ENCODE results near the gene RILPL2. TPM values are rescaled to one million over a fixed set of nuclear protein-coding genes. Genes with fewer than 3 reads are reported as not detected.
A peak's percentile ranks its signal among the peaks of the same experiment; 100 is the strongest.
"Not testable (repeated sequence)": the region's sequence is repeated elsewhere in the genome, so short reads cannot be mapped to it uniquely, and the experiment has no call there.

The RILPL2 gene
- total and polyA plus RNA-seq, 12 donors = 1.5 to 3.5 (median 2.1) TPM

DNA sequence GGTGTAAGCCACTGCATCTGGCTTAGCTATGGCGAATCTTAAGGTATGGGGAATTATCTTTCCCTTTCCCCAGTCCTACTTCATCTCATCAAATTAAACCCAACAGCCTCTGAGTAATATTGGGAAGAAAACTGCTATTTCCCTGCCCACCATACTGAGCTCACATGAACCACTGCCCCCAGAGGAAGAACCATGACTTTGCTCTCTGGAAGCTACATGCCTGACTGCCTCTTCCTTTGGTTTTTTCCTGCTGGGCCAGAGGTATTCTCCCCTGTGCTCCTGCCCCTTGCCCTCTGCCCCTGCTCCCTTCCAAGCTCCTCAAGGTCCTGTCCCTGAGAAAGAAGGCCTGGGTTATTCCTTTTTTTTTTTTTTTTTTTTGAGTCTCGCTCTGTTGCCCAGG, 15.2 kb downstream of the RILPL2 start:
- Histone ChIP-seq H3K27me3 (no peaks in the 10 kb centered on the region), H3K4me1 (no peaks in the 10 kb centered on the region), H3K9me3 (no peaks in the 10 kb centered on the region), H3K4me3 (no peak overlapping the region), H3K27ac (no peak overlapping the region), H3K36me3 (peaks cover 0 to 92% (median 20%) of the 10 kb centered on the region in 9 donors)
- no peak for DNase-seq
- TF ChIP-seq, protein P1, sequence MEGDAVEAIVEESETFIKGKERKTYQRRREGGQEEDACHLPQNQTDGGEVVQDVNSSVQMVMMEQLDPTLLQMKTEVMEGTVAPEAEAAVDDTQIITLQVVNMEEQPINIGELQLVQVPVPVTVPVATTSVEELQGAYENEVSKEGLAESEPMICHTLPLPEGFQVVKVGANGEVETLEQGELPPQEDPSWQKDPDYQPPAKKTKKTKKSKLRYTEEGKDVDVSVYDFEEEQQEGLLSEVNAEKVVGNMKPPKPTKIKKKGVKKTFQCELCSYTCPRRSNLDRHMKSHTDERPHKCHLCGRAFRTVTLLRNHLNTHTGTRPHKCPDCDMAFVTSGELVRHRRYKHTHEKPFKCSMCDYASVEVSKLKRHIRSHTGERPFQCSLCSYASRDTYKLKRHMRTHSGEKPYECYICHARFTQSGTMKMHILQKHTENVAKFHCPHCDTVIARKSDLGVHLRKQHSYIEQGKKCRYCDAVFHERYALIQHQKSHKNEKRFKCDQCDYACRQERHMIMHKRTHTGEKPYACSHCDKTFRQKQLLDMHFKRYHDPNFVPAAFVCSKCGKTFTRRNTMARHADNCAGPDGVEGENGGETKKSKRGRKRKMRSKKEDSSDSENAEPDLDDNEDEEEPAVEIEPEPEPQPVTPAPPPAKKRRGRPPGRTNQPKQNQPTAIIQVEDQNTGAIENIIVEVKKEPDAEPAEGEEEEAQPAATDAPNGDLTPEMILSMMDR (IDR thresholded peaks at IDR 0.05) = no peak
- intact Hi-C loops (cut with DNase I) = no loop called here
- WGBS, 2 donors = 100% methylated on average over 2 of the region's 2 CpGs
- no peak for ATAC-seq

GRCh38 chr12:123410041-123410412, 26.5 kb downstream of the RILPL2 start:
- TF ChIP-seq, protein P1 (IDR thresholded peaks at IDR 0.05) = no peak
- ATAC-seq (no peak), DNase-seq (no peak)
- H3K4me3 ChIP-seq = no peak overlapping the region
- intact Hi-C loops (cut with DNase I) = no loop called here
- H3K27ac ChIP-seq = peak overlapping the region in 1 of 10 donors; percentile 36
- H3K27me3 ChIP-seq = no peaks in the 10 kb centered on the region
- no peaks in the 10 kb centered on the region for H3K9me3 ChIP-seq
- peaks cover 0 to 11% (median 7%) of the 10 kb centered on the region in 9 donors for H3K4me1 ChIP-seq
- 95 to 96% methylated on average over 5 of the region's 5 CpGs for WGBS, 2 donors
- peaks cover 0 to 79% (median 28%) of the 10 kb centered on the region in 9 donors for H3K36me3 ChIP-seq

- Histone ChIP-seq H3K4me1 (peaks cover 0 to 15% (median 7%) of the 10 kb centered on the region in 9 donors), H3K36me3 (peaks cover 0 to 79% (median 33%) of the 10 kb centered on the region in 9 donors)
- intact Hi-C loops (cut with DNase I); H3K9me3 ChIP-seq; ATAC-seq; H3K27me3 ChIP-seq; DNase-seq; H3K27ac ChIP-seq; H3K4me3 ChIP-seq: not testable (repeated sequence)
- 91 to 93% methylated on average over 11 of the region's 11 CpGs for WGBS, 2 donors
These were observed 27.0 kb downstream of the RILPL2 start for GRCh38 chr12:123409284-123410040.

DNA sequence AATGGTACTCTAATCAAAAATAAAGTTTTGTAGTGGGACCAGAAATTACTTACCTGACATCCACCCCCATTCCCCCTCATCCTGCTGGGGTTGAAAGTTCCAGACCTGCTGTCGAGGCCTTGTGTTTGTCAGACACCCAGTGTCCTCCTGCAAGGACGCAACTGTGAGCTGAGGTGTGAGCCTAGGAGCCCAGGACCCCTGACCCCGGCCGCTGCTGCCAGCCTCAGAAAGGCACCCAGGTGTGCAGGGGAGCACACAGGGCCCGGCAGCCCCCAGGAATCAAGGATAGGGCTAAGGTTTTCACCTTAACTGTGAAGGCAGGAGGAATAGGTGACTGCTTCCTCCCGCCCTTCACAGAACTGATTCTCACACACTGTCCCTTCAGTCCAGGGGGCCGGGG, 27.9 kb downstream of the RILPL2 start:
- ATAC-seq; DNase-seq; H3K9me3 ChIP-seq; H3K27me3 ChIP-seq; H3K4me3 ChIP-seq; H3K27ac ChIP-seq; intact Hi-C loops (cut with DNase I): not testable (repeated sequence)
- H3K36me3 ChIP-seq = peaks cover 0 to 83% (median 42%) of the 10 kb centered on the region in 9 donors
- H3K4me1 ChIP-seq = peaks cover 0 to 15% (median 7%) of the 10 kb centered on the region in 9 donors
- 98% methylated on average over 7 of the region's 7 CpGs for WGBS, 2 donors

DNA sequence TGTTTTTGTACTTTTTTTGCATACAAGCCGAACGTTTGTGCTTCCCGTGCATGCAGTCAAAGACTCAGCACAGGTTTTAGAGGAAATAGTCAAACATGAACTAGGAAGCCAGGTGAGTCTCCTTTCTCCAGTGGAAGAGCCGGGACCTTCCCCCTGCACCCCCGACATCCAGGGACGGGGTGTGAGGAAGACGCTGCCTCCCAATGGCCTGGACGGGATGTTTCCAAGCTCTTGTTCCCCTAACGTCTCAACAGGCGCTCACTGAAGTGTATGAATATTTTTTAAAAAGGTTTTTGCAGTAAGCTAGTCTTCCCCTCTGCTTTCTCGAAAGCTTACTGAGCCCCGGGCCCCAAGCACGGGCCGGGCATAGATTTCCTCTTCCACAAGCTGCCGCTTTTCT, 28.6 kb downstream of the RILPL2 start:
- H3K9me3 ChIP-seq; DNase-seq; intact Hi-C loops (cut with DNase I); H3K27ac ChIP-seq; ATAC-seq; H3K27me3 ChIP-seq; H3K4me3 ChIP-seq: not testable (repeated sequence)
- Histone ChIP-seq H3K36me3 (peaks cover 0 to 89% (median 48%) of the 10 kb centered on the region in 9 donors), H3K4me1 (peaks cover 0 to 15% (median 7%) of the 10 kb centered on the region in 9 donors)
- 71 to 79% methylated on average over 13 to 15 of the region's 15 CpGs for WGBS, 2 donors

GRCh38 chr12:123407269-123407668, 29.2 kb downstream of the RILPL2 start:
- intact Hi-C loops (cut with DNase I); H3K27me3 ChIP-seq; ATAC-seq; H3K9me3 ChIP-seq; H3K27ac ChIP-seq; H3K4me3 ChIP-seq; DNase-seq: not testable (repeated sequence)
- WGBS, 2 donors = 93 to 95% methylated on average over 15 of the region's 15 CpGs
- H3K36me3 ChIP-seq = peaks cover 0 to 89% (median 49%) of the 10 kb centered on the region in 9 donors
- peaks cover 0 to 15% (median 7%) of the 10 kb centered on the region in 9 donors for H3K4me1 ChIP-seq
